Jurkat, Clone E6-1 (cell line): ENCODE measurements around the gene SMYD3.
A peak's percentile ranks its signal among the peaks of the same experiment; 100 is the strongest.
"Not testable (repeated sequence)": the region's sequence is repeated elsewhere in the genome, so short reads cannot be mapped to it uniquely, and the experiment has no call there.

ENCODE experiments used
- DNase-seq: peaks from one replicate; pipeline ENCODE4 v3.0.0-alpha.2; 2011; ENCODE audit warnings: low read depth, low spot score
- H3K4me3 ChIP-seq: 2 replicates; pipeline ENCODE4 v1.5.1; 2011; ENCODE audit warnings: mild to moderate bottlenecking, low read length, control low read depth, moderate library complexity

The SMYD3 gene

DNA sequence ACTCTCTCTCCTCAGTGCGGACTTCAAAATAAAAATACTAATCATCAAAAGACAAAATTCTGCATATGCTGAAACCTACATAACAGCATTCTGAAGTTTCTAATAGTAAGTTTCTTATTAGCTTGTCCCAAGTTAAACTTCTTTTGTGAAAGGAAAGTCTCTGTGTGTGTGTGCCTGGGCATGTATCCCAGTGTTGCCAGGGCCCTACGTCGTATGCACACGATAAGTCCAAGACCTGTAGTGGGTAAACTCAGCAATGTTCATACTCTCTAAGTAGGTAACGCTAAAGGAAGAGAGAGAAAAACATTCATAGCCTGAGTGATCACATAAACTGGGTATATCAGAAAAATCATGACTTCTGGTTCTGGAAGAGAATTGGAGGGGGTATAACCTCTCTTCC is 465.7 kb downstream of the SMYD3 start:
- no peak for DNase-seq
- H3K4me3 ChIP-seq, result no peak overlapping the region

DNA sequence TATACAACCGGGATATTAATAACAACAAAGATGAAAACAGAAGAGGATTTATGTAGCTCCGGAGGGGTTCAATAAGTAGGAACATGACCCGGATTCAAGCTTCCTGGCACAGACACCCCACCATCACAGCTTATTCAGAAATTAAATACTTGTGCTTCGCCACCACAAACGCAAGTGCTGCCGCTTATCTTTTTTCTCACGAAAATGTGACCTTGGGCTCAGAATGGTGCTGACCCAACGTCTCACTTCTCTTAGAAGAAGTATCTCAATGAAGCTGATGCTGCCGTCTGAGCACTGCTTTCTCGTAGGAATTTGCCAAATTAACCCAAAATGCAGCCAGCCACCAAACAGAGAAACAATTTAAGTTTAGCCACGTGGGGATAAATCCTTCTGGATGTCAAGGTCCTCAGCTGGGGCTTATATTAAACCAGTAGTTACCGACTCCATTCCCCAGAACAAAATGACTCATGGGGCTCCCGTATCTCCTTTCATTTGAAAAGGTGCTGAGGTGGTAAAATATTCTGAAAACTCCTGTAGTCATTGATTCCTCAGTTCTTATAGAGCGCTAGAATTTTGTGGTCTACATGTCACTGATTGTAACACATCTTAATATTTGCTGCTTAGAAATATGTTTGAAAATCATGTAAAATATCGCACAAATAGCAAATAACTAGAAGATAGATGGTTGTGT is 466.7 kb downstream of the SMYD3 start:
- no peak for DNase-seq
- no peak overlapping the region for H3K4me3 ChIP-seq

DNA sequence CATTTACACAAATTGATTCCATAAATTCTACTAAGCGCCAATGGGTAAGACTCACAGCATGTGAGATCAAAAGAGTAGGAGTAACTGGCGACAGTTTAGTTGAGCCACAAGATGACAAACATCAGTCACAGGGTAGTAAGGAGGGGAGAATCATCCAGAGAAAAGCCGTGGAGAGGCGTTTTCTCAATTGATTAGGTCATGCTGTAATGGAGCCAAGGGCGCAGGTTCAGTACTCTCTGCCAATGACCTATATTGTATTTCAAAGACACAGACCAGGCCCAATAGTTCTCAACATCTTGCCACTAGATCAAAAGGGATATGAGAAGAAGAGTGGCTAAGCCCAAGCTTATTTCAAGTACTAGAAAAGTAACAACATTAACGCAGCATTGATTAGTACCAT is 467.5 kb downstream of the SMYD3 start:
- no peak for DNase-seq
- H3K4me3 ChIP-seq, result no peak overlapping the region

DNA sequence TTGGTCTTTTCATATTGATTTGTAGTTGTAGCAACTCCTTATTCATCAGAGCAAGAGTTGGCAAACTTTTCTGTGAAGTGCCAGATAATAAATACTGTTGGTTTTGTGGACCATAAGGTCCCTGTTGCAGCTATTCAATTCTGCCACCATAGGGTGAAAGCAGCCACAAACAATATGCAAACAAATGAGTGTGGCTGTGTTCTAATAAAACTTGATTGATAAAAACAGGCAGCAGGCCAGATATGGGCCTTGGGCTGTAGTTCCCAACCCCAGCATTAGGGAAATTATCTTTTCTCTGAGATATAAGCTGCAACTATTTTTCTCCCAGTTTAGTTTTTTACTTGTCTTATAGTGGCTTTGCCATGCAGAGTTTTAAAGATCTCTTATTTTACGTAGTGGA is 469.2 kb downstream of the SMYD3 start:
- DNase-seq, result no peak
- no peak overlapping the region for H3K4me3 ChIP-seq

DNA sequence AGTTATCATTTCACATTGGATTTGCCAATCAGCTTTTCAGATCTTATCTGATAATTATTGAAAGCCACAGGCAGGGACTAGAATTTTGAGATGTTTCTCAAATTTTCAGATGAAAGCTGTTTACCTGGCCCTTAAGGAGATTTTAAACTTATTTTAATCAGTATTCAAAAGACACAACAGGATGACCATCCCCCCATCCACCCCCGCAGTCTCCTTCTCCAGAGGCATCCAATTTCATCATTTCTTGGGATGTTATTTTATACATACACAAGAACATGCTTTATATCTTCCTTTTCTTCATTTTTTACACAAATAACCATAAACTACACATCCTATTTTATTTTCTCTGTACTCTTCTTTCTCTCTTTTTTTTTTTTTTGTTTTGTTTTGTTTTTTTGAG is 470.9 kb downstream of the SMYD3 start:
- H3K4me3 ChIP-seq, result no peak overlapping the region
- DNase-seq, result no peak

DNA sequence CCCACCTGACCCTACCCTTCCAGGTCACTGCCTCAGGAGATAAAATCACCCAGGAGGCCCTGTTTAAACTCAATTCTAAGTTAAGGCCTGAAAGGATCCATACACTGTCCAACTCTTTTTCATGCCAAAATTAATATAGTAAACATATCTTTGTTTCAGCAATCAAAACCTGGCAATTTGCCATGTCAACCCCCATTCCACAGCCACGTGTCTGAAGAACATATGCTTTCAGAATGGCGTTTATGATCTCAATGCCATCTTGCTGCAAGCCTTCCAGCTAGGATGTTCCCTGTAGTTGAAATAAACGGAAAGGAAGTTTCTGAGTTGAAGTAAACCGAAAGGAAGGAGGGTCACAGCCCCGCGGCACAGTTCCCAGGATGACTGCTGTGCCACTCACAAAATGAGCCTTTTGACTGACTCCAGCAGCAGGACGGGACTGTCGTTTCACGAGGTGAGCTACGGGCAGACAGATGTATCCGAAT is 472.0 kb downstream of the SMYD3 start:
- no peak for DNase-seq
- H3K4me3 ChIP-seq, result no peak overlapping the region

DNA sequence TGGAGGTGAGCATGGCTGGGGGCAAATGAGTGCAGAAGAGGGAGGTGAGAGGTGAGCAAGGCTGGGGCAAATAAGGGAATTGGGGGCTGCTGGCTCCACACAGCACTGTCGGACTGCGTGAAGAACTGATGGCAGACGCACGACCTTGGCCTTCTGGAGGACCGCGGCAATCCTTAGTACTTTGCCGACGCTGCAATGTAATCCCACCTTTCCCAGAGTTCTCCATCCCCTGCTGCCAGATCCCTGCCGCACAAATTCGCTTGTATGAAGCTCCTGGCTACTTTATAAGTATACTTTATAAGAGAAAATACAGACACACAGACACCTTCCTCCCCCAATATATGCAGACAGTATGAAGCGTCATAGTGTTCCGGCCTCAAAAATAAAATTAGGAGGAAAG is 472.4 kb downstream of the SMYD3 start:
- no peak overlapping the region for H3K4me3 ChIP-seq

DNA sequence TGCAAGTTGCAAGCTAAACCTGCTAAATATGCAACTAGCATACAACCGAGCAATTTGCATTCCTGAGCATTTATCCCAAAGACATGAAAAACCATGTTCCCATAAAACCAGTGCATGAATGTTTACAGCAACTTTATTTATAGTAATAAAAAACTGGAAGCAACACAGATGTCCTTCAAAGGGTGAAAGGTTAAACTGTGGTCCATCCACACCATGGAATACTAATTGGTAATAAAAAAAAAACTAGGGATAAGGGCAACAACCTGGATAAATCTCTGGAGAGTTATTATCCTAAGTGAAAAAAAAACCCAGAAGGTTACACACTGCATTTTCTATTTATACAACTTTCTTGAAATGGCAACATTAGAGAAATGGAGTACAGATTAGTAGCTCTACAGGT is 474.1 kb downstream of the SMYD3 start:
- DNase-seq, result no peak
- H3K4me3 ChIP-seq, result no peak overlapping the region

More for the DNA sequence above, 472.4 kb downstream of the SMYD3 start:
- no peak for DNase-seq

DNA sequence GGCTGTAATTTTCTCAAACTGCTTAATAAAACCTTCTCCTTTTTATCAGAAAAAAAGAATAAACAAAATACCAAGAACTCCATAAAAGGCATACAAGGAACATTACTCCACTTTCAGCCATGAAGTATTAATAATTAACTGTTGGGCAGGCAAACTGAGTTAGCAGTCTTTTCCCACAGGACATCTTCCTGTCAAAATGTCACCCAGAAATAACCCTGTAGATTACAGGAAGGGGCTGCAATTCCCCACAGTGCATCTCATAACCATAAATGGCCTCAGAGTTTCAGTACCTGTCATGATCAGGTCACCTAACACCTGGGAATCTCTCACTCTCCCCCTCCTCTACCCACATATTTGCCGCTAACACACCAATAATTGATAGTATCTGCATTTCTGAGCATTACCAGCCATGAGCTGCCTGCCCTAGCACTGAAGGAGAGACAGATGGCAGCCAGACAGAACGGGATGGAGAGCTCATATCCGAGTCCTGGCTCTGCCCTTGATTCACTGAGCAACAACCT is 475.0 kb downstream of the SMYD3 start:
- no peak for DNase-seq
- no peak overlapping the region for H3K4me3 ChIP-seq

DNA sequence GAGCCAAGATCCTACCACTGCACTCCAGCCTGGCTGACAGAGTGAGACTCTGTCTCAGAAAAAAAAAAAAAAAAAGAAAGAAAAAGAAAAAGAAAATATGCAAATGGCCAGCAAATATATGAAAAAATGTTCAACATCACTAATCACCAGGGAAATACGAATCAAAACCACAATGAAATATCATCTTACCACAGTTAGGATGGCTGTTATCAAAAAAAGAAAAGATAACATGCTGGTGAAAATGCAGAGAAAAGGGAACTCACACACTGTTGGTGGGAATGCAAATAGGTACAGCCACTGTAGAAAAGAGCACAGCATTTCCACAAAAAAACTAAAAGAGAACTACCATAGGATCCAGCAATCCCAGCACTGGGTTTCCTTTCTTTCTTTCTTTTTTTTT is 477.5 kb downstream of the SMYD3 start:
- no peak overlapping the region for H3K4me3 ChIP-seq
- no peak for DNase-seq

DNA sequence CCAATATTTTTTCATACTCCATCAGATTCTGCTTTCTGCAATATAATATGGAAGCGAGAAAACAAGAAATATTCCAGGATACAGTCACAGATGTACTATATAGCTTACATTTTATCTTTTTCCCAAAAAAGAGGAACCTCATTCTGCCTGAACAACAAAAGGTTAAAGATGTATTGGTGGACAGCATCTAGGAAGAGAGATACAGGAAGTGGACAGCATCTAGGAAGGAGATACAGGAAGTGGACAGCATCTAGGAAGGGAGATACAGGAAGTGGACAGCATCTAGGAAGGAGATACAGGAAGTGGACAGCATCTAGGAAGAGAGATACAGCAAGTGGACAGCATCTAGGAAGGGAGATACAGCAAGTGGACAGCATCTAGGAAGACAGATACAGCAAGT is 483.0 kb downstream of the SMYD3 start:
- not testable (repeated sequence) for DNase-seq

DNA sequence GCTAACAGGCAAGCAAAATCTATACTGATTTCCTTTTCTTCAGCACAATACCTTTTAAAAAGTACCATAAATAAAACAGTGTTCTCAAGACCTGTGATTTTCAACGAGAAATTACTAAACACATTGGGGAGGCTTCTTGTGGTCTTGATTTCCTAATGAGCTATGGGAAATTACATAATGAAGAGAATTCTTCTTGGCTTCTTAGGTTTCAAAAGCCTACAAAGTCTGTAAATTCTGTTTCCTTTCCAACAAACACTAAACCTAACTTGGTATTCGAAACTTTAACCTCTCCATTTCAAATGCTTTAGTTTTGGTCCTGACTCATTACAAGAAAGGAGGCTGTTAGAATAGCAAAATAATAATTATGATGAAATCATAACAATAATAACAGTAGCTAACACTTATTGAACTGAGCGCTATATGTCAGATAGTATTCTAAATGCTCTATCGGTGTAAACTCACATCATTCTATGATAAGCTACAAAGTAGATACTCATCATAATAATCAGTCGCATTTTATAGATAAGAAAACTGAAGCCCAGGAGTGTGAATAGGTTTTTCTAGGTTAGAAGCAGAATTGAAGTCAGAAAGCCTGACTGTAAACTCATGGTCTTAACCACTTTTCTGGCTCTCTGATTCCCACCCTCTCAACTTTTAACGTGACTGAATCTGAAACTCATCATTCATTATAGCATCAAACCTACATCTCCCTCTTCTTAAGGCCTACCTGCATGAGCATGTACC is 486.7 kb downstream of the SMYD3 start:
- no peak overlapping the region for H3K4me3 ChIP-seq
- no peak for DNase-seq

More for the DNA sequence above, 483.0 kb downstream of the SMYD3 start:
- not testable (repeated sequence) for H3K4me3 ChIP-seq

DNA sequence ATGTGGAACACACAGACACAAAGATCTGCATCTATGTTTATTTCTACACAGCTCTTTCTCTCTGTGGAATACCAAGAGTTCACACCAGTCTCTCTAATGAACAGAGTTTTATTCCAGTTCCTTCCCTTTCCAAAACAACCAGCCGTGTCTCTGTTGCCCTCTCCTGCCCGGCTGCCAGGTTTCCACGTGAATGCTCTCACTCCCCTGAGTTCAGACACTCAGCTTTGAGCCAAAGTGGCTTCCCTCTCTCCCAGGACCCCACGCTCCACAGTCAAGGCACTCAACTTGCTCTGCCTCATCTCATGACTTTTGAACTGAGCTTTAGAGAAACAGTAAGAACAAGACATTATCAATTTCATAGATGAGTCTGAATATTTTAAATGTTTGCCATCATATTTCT is 488.9 kb downstream of the SMYD3 start:
- H3K4me3 ChIP-seq, result no peak overlapping the region
- no peak for DNase-seq

DNA sequence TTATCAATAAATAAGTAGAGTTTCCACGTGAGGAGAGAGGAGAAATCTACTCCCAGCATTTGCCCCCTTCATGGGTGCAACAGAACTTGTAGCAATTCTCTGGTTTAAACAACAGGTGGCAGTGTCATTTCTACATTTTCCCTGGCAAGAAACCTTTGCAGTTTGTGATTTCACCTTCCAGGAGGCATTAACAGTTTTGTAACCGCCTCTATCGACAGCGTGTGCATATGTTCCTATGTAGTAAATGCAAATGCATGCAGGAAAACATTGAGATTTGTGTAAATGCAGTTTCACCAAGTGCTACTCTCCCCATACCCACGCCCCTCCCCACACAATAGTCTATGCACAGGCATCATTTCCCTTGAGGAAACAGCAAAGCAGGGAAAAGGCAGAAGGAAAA is 494.7 kb downstream of the SMYD3 start:
- peak; percentile 30 for DNase-seq
- H3K4me3 ChIP-seq, result no peak overlapping the region

DNA sequence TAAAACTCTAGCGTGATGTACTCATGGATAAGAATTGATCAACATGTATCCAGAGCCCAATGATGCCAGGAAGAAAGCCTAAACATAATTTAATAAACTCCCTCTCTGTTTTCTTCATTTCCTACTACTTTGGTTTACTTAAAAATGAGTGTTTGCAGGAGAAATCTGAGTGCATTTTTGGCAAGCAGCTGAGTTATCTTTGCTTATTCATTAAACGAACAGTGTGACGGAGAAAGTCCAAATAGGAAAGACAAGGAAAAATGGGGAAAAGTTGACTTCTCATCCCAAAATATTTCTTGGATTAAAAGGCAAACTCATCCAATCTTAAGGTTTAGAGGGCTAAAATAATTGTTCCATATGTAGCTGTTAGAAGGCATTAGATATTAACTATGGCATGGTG is 496.7 kb downstream of the SMYD3 start:
- no peak for DNase-seq
- H3K4me3 ChIP-seq, result no peak overlapping the region

DNA sequence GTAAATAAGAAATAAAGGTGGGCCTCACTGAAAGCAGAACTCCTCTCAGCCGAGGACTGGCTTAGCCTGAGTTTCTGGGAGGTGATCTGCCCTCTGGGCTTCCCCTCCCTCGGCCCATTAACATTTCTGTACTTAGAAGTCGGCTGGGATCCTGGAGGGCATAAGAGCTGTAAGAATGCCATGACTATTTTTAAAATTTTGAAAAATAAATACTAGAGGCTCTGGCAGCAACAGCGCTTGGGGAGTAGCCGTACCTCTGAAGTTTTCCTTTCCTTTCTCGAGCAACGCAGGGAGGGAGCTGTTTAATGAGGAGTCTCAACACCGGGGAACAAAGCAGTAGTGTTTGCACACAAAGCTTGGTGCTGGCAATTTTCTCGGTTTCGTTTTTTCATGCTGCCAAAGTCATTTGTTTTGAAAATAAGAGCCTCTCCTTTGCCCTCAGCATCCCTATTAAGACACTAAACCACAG is 498.7 kb downstream of the SMYD3 start:
- no peak for DNase-seq
- no peak overlapping the region for H3K4me3 ChIP-seq

DNA sequence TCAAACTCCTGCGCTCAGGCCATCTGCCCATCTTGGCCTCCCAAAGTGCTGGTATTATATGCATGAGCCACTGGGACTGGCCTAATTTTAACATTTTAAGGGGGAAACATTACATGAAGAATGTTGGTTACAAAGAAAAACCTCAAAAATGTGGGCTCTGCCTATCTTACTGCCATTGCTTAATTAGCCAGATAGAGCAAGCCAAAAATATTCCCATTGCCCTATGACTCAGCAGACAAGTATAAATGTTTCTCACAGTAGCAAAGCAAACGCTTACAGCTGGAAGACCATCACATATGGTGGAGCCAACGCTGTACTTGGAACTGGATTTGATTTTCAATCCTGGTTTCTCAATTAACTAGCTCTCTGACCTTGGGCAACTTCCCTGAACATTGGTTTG is 502.0 kb downstream of the SMYD3 start:
- no peak for DNase-seq
- no peak overlapping the region for H3K4me3 ChIP-seq

DNA sequence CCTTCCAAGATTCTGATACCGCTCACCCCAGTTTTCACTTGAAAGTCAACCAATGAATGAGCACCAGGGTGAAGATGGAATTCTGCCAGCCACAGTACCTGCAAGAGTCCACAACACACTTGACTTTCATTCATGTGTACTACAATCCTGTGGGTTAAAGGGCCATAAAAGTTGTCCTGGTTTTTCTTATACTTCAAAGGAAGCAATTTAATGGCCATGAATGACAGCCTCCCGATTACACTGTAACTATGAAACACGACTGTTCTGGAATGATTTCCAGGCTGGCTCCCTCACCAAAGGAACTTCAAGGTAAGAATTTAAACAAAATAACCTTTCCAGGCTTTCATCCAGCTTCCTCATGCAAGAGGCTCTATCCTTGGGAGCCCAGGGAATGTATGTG is 502.8 kb downstream of the SMYD3 start:
- no peak for DNase-seq

DNA sequence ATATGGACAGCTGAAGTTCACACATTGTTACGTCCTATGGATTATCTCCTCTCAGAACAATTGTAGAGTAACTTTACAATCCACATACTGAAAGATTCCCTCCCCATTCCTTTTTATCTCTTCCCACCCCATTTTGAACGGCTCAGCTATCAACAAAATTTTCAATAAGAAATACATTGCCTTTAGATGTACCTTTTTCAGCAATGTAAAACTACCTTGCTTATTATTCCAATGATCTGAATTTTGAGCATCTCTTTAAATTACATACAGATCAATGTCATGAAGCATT is 503.7 kb downstream of the SMYD3 start:
- no peak overlapping the region for H3K4me3 ChIP-seq

More for the DNA sequence above, 502.8 kb downstream of the SMYD3 start:
- H3K4me3 ChIP-seq, result no peak overlapping the region

DNA sequence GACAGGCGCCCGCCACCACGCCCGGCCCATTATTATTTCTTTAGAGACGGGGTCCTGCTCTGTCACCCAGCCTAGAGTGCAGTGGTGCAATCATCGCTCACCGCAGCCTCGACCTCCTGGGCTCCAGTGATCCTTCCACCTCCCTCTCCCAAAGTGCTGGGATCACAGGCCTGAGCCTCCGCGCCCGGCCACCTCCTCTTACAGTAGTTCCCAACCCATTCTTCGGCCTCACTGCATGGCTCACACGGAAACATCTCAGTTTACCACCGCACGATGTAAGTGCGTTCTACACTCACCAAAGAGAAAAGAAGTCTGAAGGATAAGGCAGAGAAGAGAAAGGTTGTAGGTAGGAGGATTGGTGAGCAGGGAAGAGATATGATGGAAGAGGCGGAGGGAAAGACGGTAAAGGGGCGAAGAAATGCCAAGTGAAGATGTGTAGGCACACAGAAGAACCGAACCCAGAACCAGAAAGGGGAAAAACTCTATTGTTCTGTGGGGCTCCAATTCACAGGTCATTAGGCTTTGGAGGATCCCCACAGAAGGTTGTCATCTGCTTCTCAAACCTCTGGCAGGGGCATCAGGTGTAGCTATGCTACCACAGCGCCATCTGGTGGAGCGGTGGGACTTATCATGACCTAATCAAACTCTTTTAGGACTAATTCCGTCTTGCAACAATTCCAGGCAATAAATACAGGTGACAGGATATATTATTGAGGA is 504.2 kb downstream of the SMYD3 start:
- no peak overlapping the region for H3K4me3 ChIP-seq
- peak; percentile 62 for DNase-seq

More for the DNA sequence above, 503.7 kb downstream of the SMYD3 start:
- DNase-seq, result no peak
